SK-MEL-5 (cell line): ENCODE results near the gene GLRX5. TPM values are rescaled to one million over a fixed set of nuclear protein-coding genes. Genes with fewer than 3 reads are reported as not detected.

Experiments
- DNase-seq: peaks from one replicate; pipeline ENCODE4 v3.0.0-alpha.2; 2016; ENCODE audit warnings: low read depth, low spot score
- in situ Hi-C: cut with HindIII; loops from 2 replicates; pipeline ENCODE4 v1.10.0; 2016; ENCODE audit warnings: low sequenced_read_pairs, high pct_unique_total_duplicates, low pct_unique_long_range_greater_than_20kb
- total RNA-seq: library from RNA; depleted of rRNA; stranded (reverse); fragments of >200 nt; shearing (Covaris generic); gene quantifications from 2 replicates; pipeline ENCODE4 v1.2.3, GENCODE V29; 2014

Gene GLRX5
- total RNA-seq, 1 experiment from 2014 or later, result 49.2 TPM

- in situ Hi-C loops, result no loop called here
Measured at GRCh38 chr14:95525999-95526398, 8.9 kb upstream of the GLRX5 start.

GRCh38 chr14:95526483-95527386, 8.1 kb upstream of the GLRX5 start:
- DNase-seq, result no peak

More at GRCh38 chr14:95525999-95526398, 8.9 kb upstream of the GLRX5 start:
- DNase-seq, result no peak

GRCh38 chr14:95527387-95528002, 7.4 kb upstream of the GLRX5 start:
- in situ Hi-C loops, result no loop called here
- DNase-seq, result peak; percentile 66

More at GRCh38 chr14:95526483-95527386, 8.1 kb upstream of the GLRX5 start:
- in situ Hi-C loops, result no loop called here

- in situ Hi-C loops, result no loop called here
Measured at GRCh38 chr14:95529216-95529615, 5.6 kb upstream of the GLRX5 start.

GRCh38 chr14:95530473-95531276, 4.2 kb upstream of the GLRX5 start:
- in situ Hi-C loops, result no loop called here
- no peak for DNase-seq

More at GRCh38 chr14:95529216-95529615, 5.6 kb upstream of the GLRX5 start:
- no peak for DNase-seq

GRCh38 chr14:95531473-95531872, 3.4 kb upstream of the GLRX5 start:
- in situ Hi-C loops, result no loop called here
- no peak for DNase-seq

GRCh38 chr14:95531969-95532368, 2.9 kb upstream of the GLRX5 start:
- in situ Hi-C loops, result no loop called here
- no peak for DNase-seq

- peak; percentile 35 for DNase-seq
- in situ Hi-C loops, result no loop called here
Measured at GRCh38 chr14:95533391-95533821, 1.4 kb upstream of the GLRX5 start.

GRCh38 chr14:95533822-95534221, 1.0 kb upstream of the GLRX5 start:
- in situ Hi-C loops, result no loop called here
- DNase-seq, result no peak

- in situ Hi-C loops, result no loop called here
- DNase-seq, result no peak
Measured at GRCh38 chr14:95535226-95536021, 574 bp downstream of the GLRX5 start.

- in situ Hi-C loops, result no loop called here
- no peak for DNase-seq
Measured at GRCh38 chr14:95536036-95536593, 1.3 kb downstream of the GLRX5 start.

GRCh38 chr14:95536671-95537070, 1.8 kb downstream of the GLRX5 start:
- no peak for DNase-seq
- in situ Hi-C loops, result no loop called here

- DNase-seq, result no peak
- in situ Hi-C loops, result no loop called here
Measured at GRCh38 chr14:95537298-95538089, 2.6 kb downstream of the GLRX5 start.

GRCh38 chr14:95538801-95539509, 4.1 kb downstream of the GLRX5 start:
- no peak for DNase-seq
- in situ Hi-C loops, result no loop called here

GRCh38 chr14:95540236-95540855, 5.5 kb downstream of the GLRX5 start:
- DNase-seq, result no peak
- in situ Hi-C loops, result no loop called here
